ENCODE data around the gene FLRT2.

FLRT2 gene

DNA sequence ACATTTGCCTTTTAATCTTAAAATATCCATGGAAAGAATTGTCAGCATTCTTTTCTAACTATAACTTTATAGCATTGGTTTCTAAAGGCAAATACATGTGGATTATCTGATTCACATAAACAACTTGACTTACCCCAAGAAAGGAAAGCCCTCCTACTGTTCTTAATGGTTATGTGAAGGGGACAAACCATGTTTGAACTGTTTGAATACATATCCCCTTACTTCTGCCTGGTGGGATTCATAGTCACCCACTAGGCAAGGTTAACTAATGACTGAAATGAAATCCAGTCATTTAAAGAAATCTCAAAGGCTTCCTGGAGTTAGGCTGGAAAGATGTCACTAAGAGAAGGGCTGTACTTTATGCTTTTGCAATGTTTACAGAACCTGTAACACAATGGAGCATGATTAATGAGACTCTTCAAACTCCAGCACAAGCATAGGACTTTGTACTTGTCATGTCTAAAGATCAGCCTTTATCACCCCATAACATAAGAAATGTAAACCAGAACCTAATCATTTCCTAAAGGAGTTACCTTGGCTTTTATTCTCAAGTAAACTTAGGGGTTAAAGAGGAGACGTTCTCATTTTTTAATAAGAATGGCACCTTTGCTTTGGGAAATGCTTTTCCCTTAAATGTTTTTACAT, 10.2 kb upstream of the FLRT2 start:
- peak; percentile 24 for DNase-seq (ENCODE audit: low read depth)
- H3K4me3 ChIP-seq (ENCODE audit: low read length) = no peak overlapping the region
- TF ChIP-seq, protein P1, sequence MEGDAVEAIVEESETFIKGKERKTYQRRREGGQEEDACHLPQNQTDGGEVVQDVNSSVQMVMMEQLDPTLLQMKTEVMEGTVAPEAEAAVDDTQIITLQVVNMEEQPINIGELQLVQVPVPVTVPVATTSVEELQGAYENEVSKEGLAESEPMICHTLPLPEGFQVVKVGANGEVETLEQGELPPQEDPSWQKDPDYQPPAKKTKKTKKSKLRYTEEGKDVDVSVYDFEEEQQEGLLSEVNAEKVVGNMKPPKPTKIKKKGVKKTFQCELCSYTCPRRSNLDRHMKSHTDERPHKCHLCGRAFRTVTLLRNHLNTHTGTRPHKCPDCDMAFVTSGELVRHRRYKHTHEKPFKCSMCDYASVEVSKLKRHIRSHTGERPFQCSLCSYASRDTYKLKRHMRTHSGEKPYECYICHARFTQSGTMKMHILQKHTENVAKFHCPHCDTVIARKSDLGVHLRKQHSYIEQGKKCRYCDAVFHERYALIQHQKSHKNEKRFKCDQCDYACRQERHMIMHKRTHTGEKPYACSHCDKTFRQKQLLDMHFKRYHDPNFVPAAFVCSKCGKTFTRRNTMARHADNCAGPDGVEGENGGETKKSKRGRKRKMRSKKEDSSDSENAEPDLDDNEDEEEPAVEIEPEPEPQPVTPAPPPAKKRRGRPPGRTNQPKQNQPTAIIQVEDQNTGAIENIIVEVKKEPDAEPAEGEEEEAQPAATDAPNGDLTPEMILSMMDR (IDR thresholded peaks at IDR 0.05; ENCODE audit: insufficient read depth, low read depth, low read length, missing control alignments) = no peak

DNA sequence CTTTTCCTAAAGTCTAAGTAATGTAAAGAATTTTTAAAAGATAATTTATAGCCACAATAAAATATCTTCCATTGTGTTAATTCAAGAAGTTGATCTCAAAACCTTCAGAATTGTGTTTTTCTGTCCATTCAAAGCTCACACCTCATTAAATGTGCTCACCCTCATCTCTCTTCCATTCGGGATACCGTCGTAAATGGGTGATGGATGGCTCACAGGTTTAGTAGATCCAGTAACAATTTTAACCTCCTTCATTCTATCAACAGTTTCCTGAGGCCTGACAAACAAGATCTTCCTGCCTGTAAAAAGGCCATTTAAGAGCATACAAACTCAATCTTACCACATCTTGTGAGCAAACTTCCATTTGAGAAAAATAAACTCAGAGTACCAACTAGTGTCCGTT, 9.4 kb upstream of the FLRT2 start:
- no peak for DNase-seq (ENCODE audit: low read depth)
- H3K4me3 ChIP-seq (ENCODE audit: low read length) = no peak overlapping the region
- TF ChIP-seq, protein P1 (IDR thresholded peaks at IDR 0.05; ENCODE audit: insufficient read depth, low read depth, low read length, missing control alignments) = no peak

DNA sequence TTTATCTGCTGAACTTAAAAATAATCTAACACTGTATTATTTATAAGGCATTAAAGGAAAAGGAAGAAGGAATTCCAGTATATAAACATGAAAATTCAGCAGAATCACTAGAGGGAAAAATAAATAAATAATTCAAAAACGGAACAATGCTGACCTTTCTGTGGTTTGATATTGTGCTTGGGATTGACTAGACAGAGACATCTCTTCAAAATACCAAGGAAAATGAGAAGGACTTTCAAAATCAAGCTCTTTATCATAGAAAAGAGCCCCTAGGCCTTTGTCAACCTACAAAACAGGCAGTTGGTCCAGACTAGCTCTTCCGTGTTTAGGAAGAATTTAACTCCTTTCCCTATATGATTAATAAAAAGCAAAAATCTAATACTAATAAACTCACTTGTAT, 6.3 kb upstream of the FLRT2 start:
- DNase-seq (ENCODE audit: low read depth) = no peak
- H3K4me3 ChIP-seq (ENCODE audit: low read length) = no peak overlapping the region
- TF ChIP-seq, protein P1 (IDR thresholded peaks at IDR 0.05; ENCODE audit: insufficient read depth, low read depth, low read length, missing control alignments) = no peak

DNA sequence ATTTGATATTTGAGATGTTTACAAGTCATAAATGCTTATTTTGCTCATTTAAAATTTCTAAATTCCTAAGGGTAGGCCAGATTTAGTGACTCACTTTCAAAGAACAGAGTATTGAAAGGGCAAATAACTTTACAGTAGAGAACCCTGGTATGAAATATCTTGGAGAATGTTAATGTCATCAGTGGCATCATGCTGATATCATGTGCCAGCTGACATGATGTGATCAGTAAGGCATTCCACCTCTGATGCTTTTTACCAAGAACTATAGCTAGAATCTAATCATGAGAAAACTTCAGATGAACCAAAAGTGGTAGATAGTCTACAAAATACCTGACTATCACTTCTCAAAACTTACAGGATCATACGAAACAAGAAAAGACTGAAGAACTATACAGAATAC, 2.9 kb upstream of the FLRT2 start:
- peak; percentile 32 for DNase-seq (ENCODE audit: low read depth)

DNA sequence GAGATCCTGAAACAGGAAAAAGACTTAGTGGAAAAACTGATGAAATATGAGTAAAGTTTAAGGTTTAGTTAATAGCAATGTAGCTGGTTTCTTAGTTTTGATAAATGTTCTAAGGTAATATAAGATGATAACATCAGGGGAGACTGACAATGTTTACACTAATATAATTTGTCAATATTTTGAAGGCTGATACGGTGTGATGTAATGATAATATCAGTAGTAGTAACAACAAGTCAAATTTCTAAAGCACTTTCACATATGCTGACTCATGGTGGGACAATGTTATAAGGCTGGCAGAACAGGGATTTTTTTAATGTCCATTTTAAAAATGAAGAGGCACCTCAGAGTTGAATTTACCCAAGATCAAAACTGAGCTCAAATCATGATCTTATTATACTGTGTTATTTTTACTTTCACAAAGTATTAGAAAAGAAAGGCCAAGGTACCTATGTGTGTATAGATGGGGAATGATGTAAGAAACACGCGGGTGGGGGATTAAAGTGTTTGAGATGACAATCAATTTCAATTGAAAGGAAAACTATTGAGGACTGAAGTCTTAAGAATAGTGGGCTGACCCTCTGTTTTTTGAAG, 2.4 kb upstream of the FLRT2 start:
- peak; percentile 28 for DNase-seq (ENCODE audit: low read depth)
- TF ChIP-seq, protein P1 (IDR thresholded peaks at IDR 0.05; ENCODE audit: insufficient read depth, low read depth, low read length, missing control alignments) = no peak
- no peak overlapping the region for H3K4me3 ChIP-seq (ENCODE audit: low read length)

More for the DNA sequence above, 2.9 kb upstream of the FLRT2 start:
- TF ChIP-seq, protein P1 (IDR thresholded peaks at IDR 0.05; ENCODE audit: insufficient read depth, low read depth, low read length, missing control alignments) = no peak
- H3K4me3 ChIP-seq (ENCODE audit: low read length) = no peak overlapping the region

DNA sequence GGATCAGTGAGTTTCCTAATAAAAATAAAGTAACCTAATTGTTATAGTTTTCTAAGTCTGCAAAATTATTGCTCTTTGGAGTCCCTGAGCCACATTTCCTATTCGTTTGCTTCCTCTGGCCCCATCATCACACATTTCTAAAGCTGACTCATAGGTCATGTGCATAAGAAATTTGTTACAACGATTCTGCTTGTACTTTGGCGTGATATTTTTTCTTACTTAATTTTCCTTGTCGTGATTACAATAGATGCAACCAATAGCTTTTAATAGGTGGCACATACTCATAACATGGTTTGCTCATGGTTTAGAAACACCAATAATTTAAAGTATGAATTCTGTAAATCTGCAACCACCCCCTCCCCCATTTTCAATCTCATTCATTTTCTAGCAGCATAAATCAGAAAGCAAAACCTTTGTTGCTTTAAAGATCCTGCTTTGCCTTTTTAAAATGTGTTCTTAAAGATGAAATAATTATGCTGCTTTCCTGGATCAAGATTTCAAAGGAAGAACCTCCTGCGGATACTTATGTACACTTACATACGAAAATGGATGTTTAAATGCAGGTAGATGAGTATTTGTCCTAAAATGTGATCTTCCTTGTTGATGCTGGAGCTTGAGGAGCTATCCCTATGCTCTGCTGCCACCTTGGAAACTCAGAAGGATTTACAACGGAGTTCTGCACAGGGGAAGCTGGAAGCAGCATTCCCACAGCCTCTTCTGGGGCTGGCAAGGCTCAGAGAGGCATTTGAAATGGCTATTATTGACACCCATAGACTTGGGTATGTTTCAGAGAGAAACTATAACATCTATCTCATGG, 1.7 kb upstream of the FLRT2 start:
- TF ChIP-seq, protein P1 (IDR thresholded peaks at IDR 0.05; ENCODE audit: insufficient read depth, low read depth, low read length, missing control alignments) = peak; percentile 77
- DNase-seq (ENCODE audit: low read depth) = peak; percentile 91
- peak overlapping the region; percentile 88 for H3K4me3 ChIP-seq (ENCODE audit: low read length)

Measured in epithelial cell of esophagus (primary cell).